NCI-H345 treated with DMSO at 0.1 percent for 48 hours (cell line): ENCODE results near the gene PER3.
"Not testable (repeated sequence)": the region's sequence is repeated elsewhere in the genome, so short reads cannot be mapped to it uniquely, and the experiment has no call there.

ENCODE experiments used
- DNase-seq: peaks from one replicate; lab custom pipeline; 2025; ENCODE audit not compliant: unreplicated experiment; lab: John Stamatoyannopoulos, UW

Gene PER3

GRCh38 chr1:7778133-7778628 lies 5.9 kb upstream of the PER3 start:
- DNase-seq = no peak

- no peak for DNase-seq
Observed at GRCh38 chr1:7780976-7781375, 3.1 kb upstream of the PER3 start.

GRCh38 chr1:7781501-7781900 lies 2.6 kb upstream of the PER3 start:
- no peak for DNase-seq

GRCh38 chr1:7781923-7782495 lies 2.1 kb upstream of the PER3 start:
- no peak for DNase-seq

GRCh38 chr1:7783178-7783711 lies 846 bp upstream of the PER3 start:
- no peak for DNase-seq

- peak; percentile 12 for DNase-seq
Observed at GRCh38 chr1:7784492-7785071, 491 bp downstream of the PER3 start.

- DNase-seq = no peak
Observed at GRCh38 chr1:7785108-7785507, 1.0 kb downstream of the PER3 start.

- DNase-seq = no peak
Observed at GRCh38 chr1:7786795-7787194, 2.7 kb downstream of the PER3 start.

- no peak for DNase-seq
Observed at GRCh38 chr1:7789828-7790227, 5.7 kb downstream of the PER3 start.

GRCh38 chr1:7791027-7791426 lies 6.9 kb downstream of the PER3 start:
- DNase-seq = not testable (repeated sequence)

- no peak for DNase-seq
Observed at GRCh38 chr1:7795406-7795805, 11.3 kb downstream of the PER3 start.

- DNase-seq = no peak
Observed at GRCh38 chr1:7805460-7805859, 21.4 kb downstream of the PER3 start.

- DNase-seq = peak; percentile 13
Observed at GRCh38 chr1:7808253-7808844, 24.3 kb downstream of the PER3 start.

GRCh38 chr1:7809742-7810141 lies 25.7 kb downstream of the PER3 start:
- no peak for DNase-seq

- DNase-seq = no peak
Observed at GRCh38 chr1:7810395-7810794, 26.3 kb downstream of the PER3 start.

GRCh38 chr1:7811476-7811875 lies 27.4 kb downstream of the PER3 start:
- DNase-seq = no peak

GRCh38 chr1:7813677-7814373 lies 29.7 kb downstream of the PER3 start:
- no peak for DNase-seq

GRCh38 chr1:7821282-7821681 lies 37.2 kb downstream of the PER3 start:
- DNase-seq = no peak

- no peak for DNase-seq
Observed at GRCh38 chr1:7824701-7825100, 40.6 kb downstream of the PER3 start.

GRCh38 chr1:7826363-7826762 lies 42.3 kb downstream of the PER3 start:
- no peak for DNase-seq

GRCh38 chr1:7827126-7827955 lies 43.2 kb downstream of the PER3 start:
- DNase-seq = no peak
